ENCODE measurements around the gene TSPAN31.

DNA sequence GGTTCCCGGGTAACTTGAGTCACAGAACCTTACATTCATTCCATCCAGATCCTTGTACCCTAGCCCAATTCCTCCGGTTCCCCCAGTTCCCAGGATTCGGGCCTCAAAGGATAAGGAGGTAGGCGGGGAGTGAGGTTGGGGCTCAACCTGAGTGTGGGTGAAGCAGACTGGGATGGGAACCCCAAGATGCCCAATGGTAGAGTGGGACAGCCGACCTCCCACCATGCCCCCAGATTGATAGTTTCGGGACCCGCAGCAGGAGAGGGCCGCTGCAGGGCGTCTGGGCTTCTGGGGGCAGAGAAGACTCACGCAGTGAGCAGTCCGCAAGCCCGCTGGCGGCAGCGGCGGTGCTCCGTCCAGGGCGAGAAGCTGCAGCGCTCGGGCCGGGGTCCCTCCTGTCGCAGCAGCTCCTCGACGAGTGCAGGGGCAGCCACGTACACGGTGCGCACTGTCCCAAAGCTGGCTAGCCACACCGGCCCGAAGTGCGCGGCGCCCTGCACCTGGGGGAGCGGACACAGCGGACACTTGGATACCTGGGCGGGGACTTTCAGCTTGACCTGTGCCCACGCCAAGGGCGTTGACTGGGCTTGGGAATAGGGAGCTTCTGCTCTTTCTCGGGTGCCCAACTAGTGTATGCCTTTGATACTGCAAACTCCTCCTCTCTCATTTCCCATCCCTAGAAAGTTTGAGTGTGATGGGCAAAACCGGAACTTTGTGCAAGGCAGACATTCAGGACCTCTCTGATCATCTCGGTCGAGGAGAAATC is 21.0 kb downstream of the TSPAN31 start:
- TF ChIP-seq, protein P1, sequence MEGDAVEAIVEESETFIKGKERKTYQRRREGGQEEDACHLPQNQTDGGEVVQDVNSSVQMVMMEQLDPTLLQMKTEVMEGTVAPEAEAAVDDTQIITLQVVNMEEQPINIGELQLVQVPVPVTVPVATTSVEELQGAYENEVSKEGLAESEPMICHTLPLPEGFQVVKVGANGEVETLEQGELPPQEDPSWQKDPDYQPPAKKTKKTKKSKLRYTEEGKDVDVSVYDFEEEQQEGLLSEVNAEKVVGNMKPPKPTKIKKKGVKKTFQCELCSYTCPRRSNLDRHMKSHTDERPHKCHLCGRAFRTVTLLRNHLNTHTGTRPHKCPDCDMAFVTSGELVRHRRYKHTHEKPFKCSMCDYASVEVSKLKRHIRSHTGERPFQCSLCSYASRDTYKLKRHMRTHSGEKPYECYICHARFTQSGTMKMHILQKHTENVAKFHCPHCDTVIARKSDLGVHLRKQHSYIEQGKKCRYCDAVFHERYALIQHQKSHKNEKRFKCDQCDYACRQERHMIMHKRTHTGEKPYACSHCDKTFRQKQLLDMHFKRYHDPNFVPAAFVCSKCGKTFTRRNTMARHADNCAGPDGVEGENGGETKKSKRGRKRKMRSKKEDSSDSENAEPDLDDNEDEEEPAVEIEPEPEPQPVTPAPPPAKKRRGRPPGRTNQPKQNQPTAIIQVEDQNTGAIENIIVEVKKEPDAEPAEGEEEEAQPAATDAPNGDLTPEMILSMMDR (IDR thresholded peaks at IDR 0.05), result no peak
- no peak for TF ChIP-seq EP300 (IDR thresholded peaks at IDR 0.05)
